Measurements from ENCODE around the gene CEPT1.

The CEPT1 gene

GRCh38 chr1:111145963-111146768, 6.1 kb downstream of the CEPT1 start:
- H3K4me3 ChIP-seq (ENCODE audit: control insufficient read depth, low read depth, low read length), result no peak overlapping the region
- DNase-seq (ENCODE audit: low read depth), result no peak
- TF ChIP-seq CTCF (IDR thresholded peaks at IDR 0.05; ENCODE audit: control insufficient read depth, insufficient read depth, low read depth, low read length, missing control alignments), result no peak

- no peak for DNase-seq (ENCODE audit: low read depth)
- no peak overlapping the region for H3K4me3 ChIP-seq (ENCODE audit: control insufficient read depth, low read depth, low read length)
- no peak for TF ChIP-seq CTCF (IDR thresholded peaks at IDR 0.05; ENCODE audit: control insufficient read depth, insufficient read depth, low read depth, low read length, missing control alignments)
These were observed 7.9 kb downstream of the CEPT1 start for GRCh38 chr1:111147948-111148347.

GRCh38 chr1:111148376-111148881, 8.4 kb downstream of the CEPT1 start:
- no peak for TF ChIP-seq CTCF (IDR thresholded peaks at IDR 0.05; ENCODE audit: control insufficient read depth, insufficient read depth, low read depth, low read length, missing control alignments)
- H3K4me3 ChIP-seq (ENCODE audit: control insufficient read depth, low read depth, low read length), result no peak overlapping the region
- no peak for DNase-seq (ENCODE audit: low read depth)

GRCh38 chr1:111151838-111152237, 11.8 kb downstream of the CEPT1 start:
- DNase-seq (ENCODE audit: low read depth), result no peak
- TF ChIP-seq CTCF (IDR thresholded peaks at IDR 0.05; ENCODE audit: control insufficient read depth, insufficient read depth, low read depth, low read length, missing control alignments), result no peak
- no peak overlapping the region for H3K4me3 ChIP-seq (ENCODE audit: control insufficient read depth, low read depth, low read length)

DNA sequence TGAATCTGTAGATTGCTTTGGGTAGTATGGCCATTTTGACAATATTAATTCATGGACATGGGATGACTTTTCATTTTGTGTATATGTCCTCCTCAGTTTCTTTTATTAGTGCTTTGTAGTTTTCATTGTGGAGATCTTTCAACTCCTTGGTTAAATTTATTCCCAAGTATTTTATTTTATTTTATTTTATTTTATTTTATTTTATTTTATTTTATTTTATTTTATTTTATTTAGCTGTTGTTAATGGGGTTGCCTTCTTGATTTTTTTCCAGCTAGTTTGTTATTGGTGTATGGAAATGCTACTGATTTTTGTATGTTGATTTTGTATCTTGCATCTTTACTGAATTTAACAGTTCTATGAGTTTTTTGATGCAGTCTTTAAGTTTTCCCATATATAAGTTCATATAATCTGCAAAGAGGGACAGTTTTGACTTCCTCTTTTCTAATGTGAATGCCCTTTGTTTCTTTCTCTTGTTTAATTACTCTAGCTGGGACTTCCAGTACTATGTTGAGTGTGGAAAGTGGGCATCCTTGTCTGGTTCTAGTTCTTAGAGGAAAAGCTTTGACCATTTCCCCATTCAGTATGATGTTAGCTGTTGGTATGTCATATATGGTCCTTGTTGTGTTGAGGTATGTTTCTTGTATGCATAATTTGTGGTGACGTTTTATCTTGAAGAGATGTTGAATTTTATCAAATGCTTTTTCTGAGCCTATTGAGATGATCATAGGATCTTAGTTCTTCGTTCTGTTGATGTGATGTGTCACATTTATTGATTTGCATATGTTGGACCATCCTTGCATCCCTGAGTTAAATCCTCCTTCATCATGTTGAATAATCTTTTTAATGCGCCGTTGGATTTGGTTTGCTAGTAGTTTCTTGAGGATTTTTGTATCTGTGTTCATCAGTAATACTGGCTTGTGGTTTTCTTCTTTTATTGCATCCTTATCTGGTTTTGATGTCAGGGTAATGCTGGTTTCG, 14.3 kb downstream of the CEPT1 start:
- H3K4me3 ChIP-seq (ENCODE audit: control insufficient read depth, low read depth, low read length), result no peak overlapping the region
- no peak for DNase-seq (ENCODE audit: low read depth)

More for the DNA sequence above, 14.3 kb downstream of the CEPT1 start:
- TF ChIP-seq CTCF (IDR thresholded peaks at IDR 0.05; ENCODE audit: control insufficient read depth, insufficient read depth, low read depth, low read length, missing control alignments), result no peak
